Right lobe of liver (tissue), 4 donors: ENCODE results near the gene RASSF5.

ENCODE experiments used
- CTCF ChIP-seq, 4 donors: fragments of 200-600 bp in 3 of 4; fragments of 450-650 bp in 1 of 4; IDR thresholded peaks; one replicate each; pipeline versions ENCODE4 v1.5.1 to v1.8.0; 2016 to 2022; ENCODE audit warnings: antibody characterized with exemption in 4 of 4, mild to moderate bottlenecking in 2 of 4
- POLR2A ChIP-seq: fragments of 450-650 bp; IDR thresholded peaks from one replicate; pipeline ENCODE4 v1.6.1; 2017; ENCODE audit warnings: antibody characterized with exemption, mild to moderate bottlenecking
- donor health status: DM: no; HTN: no; CAD: no.
- donor health status: DM: no; HTN: no; CAD: no.
- donor health status: DM: no; HTN: yes; CAD: no.

GRCh38 chr1:206495493-206496046, 11.8 kb upstream of the RASSF5 start:
- TF ChIP-seq CTCF (IDR thresholded peaks at IDR 0.05) (no peak), POLR2A (no peak)
